ENCODE results near the gene GALK1.
"Not testable (repeated sequence)": the region's sequence is repeated elsewhere in the genome, so short reads cannot be mapped to it uniquely, and the experiment has no call there.

GALK1 gene

GRCh38 chr17:75763613-75764416 lies 1.2 kb downstream of the GALK1 start:
- DNase-seq: no peak

- no peak for DNase-seq
Measured at GRCh38 chr17:75763269-75763607, 1.8 kb downstream of the GALK1 start.

GRCh38 chr17:75762513-75763268 lies 2.3 kb downstream of the GALK1 start:
- no peak for DNase-seq

- not testable (repeated sequence) for DNase-seq
Measured at GRCh38 chr17:75759978-75760640, 4.9 kb downstream of the GALK1 start.

- no peak for DNase-seq
Measured at GRCh38 chr17:75759457-75759856, 5.5 kb downstream of the GALK1 start.

- no peak for DNase-seq
Measured at GRCh38 chr17:75758131-75758905, 6.7 kb downstream of the GALK1 start.

GRCh38 chr17:75757086-75757681 lies 7.8 kb downstream of the GALK1 start:
- no peak for DNase-seq

- DNase-seq: no peak
Measured at GRCh38 chr17:75756451-75757085, 8.4 kb downstream of the GALK1 start.

- DNase-seq: no peak
Measured at GRCh38 chr17:75755990-75756389, 9.0 kb downstream of the GALK1 start.

- DNase-seq: no peak
Measured at GRCh38 chr17:75755205-75755901, 9.6 kb downstream of the GALK1 start.

GRCh38 chr17:75754378-75755204 lies 10.4 kb downstream of the GALK1 start:
- no peak for DNase-seq

- peak; percentile 73 for DNase-seq
Measured at GRCh38 chr17:75753514-75754377, 11.2 kb downstream of the GALK1 start.

GRCh38 chr17:75752802-75753513 lies 12.0 kb downstream of the GALK1 start:
- DNase-seq: no peak

- DNase-seq: no peak
Measured at GRCh38 chr17:75752405-75752709, 12.6 kb downstream of the GALK1 start.

- DNase-seq: no peak
Measured at GRCh38 chr17:75751676-75752404, 13.2 kb downstream of the GALK1 start.

- no peak for DNase-seq
Measured at GRCh38 chr17:75750661-75751423, 14.2 kb downstream of the GALK1 start.
